ENCODE data around the gene RBFOX1. TPM values are rescaled to one million over a fixed set of nuclear protein-coding genes. Genes with fewer than 3 reads are reported as not detected.

The RBFOX1 gene
- total and polyA plus RNA-seq, 4 donors = 0.25 TPM; not detected in 3

GRCh38 chr16:7571366-7571765 lies 238.7 kb downstream of the RBFOX1 start:
- DNase-seq (no peak), ATAC-seq (ENCODE audit: low FRiP score) (no peak)
- Histone ChIP-seq H3K4me1 (ENCODE audit: control insufficient read depth in 1 of 2, insufficient read depth in 2 of 2, low read length in 2 of 2) (no peaks in the 10 kb centered on the region), H3K4me3 (ENCODE audit: low read length in 2 of 2) (no peak overlapping the region), H3K9me3 (ENCODE audit: control insufficient read depth, low read length) (peaks cover 2% of the 10 kb centered on the region), H3K36me3 (ENCODE audit: control insufficient read depth in 1 of 2, insufficient read depth in 2 of 2, low read length in 1 of 2) (no peaks in the 10 kb centered on the region), H3K27ac (ENCODE audit: low read depth in 1 of 2, low read length in 2 of 2) (no peak overlapping the region), H3K27me3 (ENCODE audit: control insufficient read depth in 1 of 2, insufficient read depth in 2 of 2, low read length in 1 of 2) (no peaks in the 10 kb centered on the region)
- WGBS, 2 donors = 78 to 80% methylated on average over 10 of the region's 10 CpGs
- intact Hi-C loops (cut with DNase I) = no loop called here

DNA sequence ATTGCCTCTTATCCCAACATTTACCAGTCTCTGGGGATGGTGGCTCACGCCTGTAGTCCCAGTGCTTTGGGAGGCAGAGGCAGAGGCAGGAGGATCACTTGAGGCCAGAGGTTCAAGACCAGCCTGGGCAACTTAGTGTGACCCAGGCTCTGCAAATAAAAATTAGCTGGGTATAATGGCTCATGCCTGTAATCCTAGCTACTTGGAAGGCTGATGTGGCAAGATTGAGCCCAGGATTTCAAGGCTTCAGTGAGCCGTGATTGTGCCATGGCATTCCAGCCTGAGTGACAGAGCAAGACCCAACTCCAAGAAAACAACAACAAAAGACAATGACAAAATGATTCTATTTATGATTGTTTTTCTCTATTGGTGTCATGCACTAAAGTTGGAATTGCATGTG lies 244.9 kb downstream of the RBFOX1 start:
- Histone ChIP-seq H3K4me3 (ENCODE audit: low read length in 2 of 2) (no peak overlapping the region), H3K4me1 (ENCODE audit: control insufficient read depth in 1 of 2, insufficient read depth in 2 of 2, low read length in 2 of 2) (no peaks in the 10 kb centered on the region), H3K27me3 (ENCODE audit: control insufficient read depth in 1 of 2, insufficient read depth in 2 of 2, low read length in 1 of 2) (no peaks in the 10 kb centered on the region), H3K36me3 (ENCODE audit: control insufficient read depth in 1 of 2, insufficient read depth in 2 of 2, low read length in 1 of 2) (no peaks in the 10 kb centered on the region), H3K9me3 (ENCODE audit: control insufficient read depth, low read length) (no peaks in the 10 kb centered on the region), H3K27ac (ENCODE audit: low read depth in 1 of 2, low read length in 2 of 2) (no peak overlapping the region)
- ATAC-seq (ENCODE audit: low FRiP score) (no peak), DNase-seq (no peak)
- intact Hi-C loops (cut with DNase I) = no loop called here
- 51 to 60% methylated on average over 2 of the region's 2 CpGs for WGBS, 2 donors

DNA sequence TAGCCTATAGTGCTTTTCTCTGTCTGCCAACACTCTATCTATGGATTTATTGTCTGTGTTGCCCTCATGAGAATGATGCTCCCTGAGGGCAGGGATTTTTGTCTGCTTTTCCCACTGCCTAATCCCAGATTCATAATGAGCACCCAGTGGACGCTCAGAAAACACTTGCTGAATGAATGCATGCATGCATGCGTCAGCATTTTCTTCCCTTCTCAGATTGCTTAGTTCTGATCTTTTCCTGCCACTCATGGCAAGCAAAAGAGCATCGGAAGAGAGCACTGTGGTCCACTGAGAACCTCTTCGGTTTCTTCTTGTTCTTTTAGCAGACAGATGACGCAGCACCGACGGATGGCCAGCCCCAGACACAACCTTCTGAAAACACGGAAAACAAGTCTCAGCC lies 246.8 kb downstream of the RBFOX1 start:
- DNase-seq (no peak), ATAC-seq (ENCODE audit: low FRiP score) (no peak)
- Histone ChIP-seq H3K27ac (ENCODE audit: low read depth in 1 of 2, low read length in 2 of 2) (no peak overlapping the region), H3K4me3 (ENCODE audit: low read length in 2 of 2) (no peak overlapping the region), H3K4me1 (ENCODE audit: control insufficient read depth in 1 of 2, insufficient read depth in 2 of 2, low read length in 2 of 2) (no peaks in the 10 kb centered on the region), H3K9me3 (ENCODE audit: control insufficient read depth, low read length) (no peaks in the 10 kb centered on the region), H3K27me3 (ENCODE audit: control insufficient read depth in 1 of 2, insufficient read depth in 2 of 2, low read length in 1 of 2) (no peaks in the 10 kb centered on the region), H3K36me3 (ENCODE audit: control insufficient read depth in 1 of 2, insufficient read depth in 2 of 2, low read length in 1 of 2) (no peaks in the 10 kb centered on the region)
- WGBS, 2 donors = 85 to 86% methylated on average over 8 of the region's 8 CpGs
- intact Hi-C loops (cut with DNase I) = no loop called here

- H3K4me1 ChIP-seq (ENCODE audit: control insufficient read depth in 1 of 2, insufficient read depth in 2 of 2, low read length in 2 of 2) = no peaks in the 10 kb centered on the region
- no peak for ATAC-seq (ENCODE audit: low FRiP score)
- no peaks in the 10 kb centered on the region for H3K36me3 ChIP-seq (ENCODE audit: control insufficient read depth in 1 of 2, insufficient read depth in 2 of 2, low read length in 1 of 2)
- no peak overlapping the region for H3K27ac ChIP-seq (ENCODE audit: low read depth in 1 of 2, low read length in 2 of 2)
- WGBS, 2 donors = 73 to 88% methylated on average over 6 of the region's 6 CpGs
- H3K27me3 ChIP-seq (ENCODE audit: control insufficient read depth in 1 of 2, insufficient read depth in 2 of 2, low read length in 1 of 2) = no peaks in the 10 kb centered on the region
- no peaks in the 10 kb centered on the region for H3K9me3 ChIP-seq (ENCODE audit: control insufficient read depth, low read length)
- H3K4me3 ChIP-seq (ENCODE audit: low read length in 2 of 2) = no peak overlapping the region
- no peak for DNase-seq
- intact Hi-C loops (cut with DNase I) = no loop called here
Measured at GRCh38 chr16:7581175-7581574, 248.5 kb downstream of the RBFOX1 start.

DNA sequence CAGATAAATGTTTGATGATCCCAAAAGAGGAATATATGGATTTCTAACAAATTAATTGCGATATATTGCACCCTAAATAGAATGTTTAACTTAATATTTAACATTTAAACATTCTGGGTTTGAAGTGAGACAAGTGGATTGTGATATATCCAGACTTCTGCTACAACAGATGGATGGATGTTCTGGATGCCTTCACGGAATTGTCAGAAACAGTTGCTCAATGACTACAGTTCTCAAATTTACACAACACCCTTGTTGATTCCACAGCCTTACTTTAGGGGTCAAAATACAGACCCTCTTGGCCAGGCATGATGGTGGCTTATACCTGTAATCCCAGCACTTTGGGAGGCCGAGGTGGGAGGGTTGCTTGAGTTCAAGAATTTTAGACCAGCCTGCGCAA lies 250.8 kb downstream of the RBFOX1 start:
- H3K27me3 ChIP-seq (ENCODE audit: control insufficient read depth in 1 of 2, insufficient read depth in 2 of 2, low read length in 1 of 2) = no peaks in the 10 kb centered on the region
- no peak overlapping the region for H3K4me3 ChIP-seq (ENCODE audit: low read length in 2 of 2)

DNA sequence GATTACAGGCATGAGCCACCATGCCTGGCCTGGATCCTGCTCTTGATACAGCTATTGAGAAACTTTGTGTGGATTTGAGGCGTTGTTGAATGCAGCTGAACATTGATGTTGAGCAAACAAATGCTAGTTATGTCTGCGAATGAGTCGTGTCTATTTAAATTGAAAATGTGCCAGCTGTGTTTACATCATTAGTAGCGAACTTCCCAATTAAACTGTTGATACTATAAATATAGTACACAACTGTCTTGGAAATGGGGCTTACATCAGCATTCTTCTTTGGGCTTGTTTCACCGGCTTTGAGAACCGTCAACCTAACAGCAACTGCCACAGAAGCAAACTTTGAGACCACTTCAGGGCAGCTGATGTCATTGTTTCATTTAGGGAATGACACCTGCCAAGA lies 251.9 kb downstream of the RBFOX1 start:
- Histone ChIP-seq H3K4me3 (ENCODE audit: low read length in 2 of 2) (no peak overlapping the region), H3K4me1 (ENCODE audit: control insufficient read depth in 1 of 2, insufficient read depth in 2 of 2, low read length in 2 of 2) (no peaks in the 10 kb centered on the region), H3K36me3 (ENCODE audit: control insufficient read depth in 1 of 2, insufficient read depth in 2 of 2, low read length in 1 of 2) (no peaks in the 10 kb centered on the region), H3K27ac (ENCODE audit: low read depth in 1 of 2, low read length in 2 of 2) (no peak overlapping the region), H3K9me3 (ENCODE audit: control insufficient read depth, low read length) (no peaks in the 10 kb centered on the region), H3K27me3 (ENCODE audit: control insufficient read depth in 1 of 2, insufficient read depth in 2 of 2, low read length in 1 of 2) (no peaks in the 10 kb centered on the region)
- ATAC-seq (ENCODE audit: low FRiP score) (no peak), DNase-seq (no peak)
- intact Hi-C loops (cut with DNase I) = no loop called here
- 83 to 88% methylated on average over 6 of the region's 6 CpGs for WGBS, 2 donors

More for the DNA sequence above, 250.8 kb downstream of the RBFOX1 start:
- Histone ChIP-seq H3K9me3 (ENCODE audit: control insufficient read depth, low read length) (no peaks in the 10 kb centered on the region), H3K27ac (ENCODE audit: low read depth in 1 of 2, low read length in 2 of 2) (no peak overlapping the region), H3K4me1 (ENCODE audit: control insufficient read depth in 1 of 2, insufficient read depth in 2 of 2, low read length in 2 of 2) (no peaks in the 10 kb centered on the region), H3K36me3 (ENCODE audit: control insufficient read depth in 1 of 2, insufficient read depth in 2 of 2, low read length in 1 of 2) (no peaks in the 10 kb centered on the region)
- no peak for ATAC-seq (ENCODE audit: low FRiP score)
- WGBS, 2 donors = 75 to 76% methylated on average over 4 of the region's 4 CpGs
- intact Hi-C loops (cut with DNase I) = no loop called here
- DNase-seq = no peak

GRCh38 chr16:7585705-7586104 lies 253.1 kb downstream of the RBFOX1 start:
- no peak overlapping the region for H3K27ac ChIP-seq (ENCODE audit: low read depth in 1 of 2, low read length in 2 of 2)
- 35 to 45% methylated on average over 4 of the region's 4 CpGs for WGBS, 2 donors
- H3K9me3 ChIP-seq (ENCODE audit: control insufficient read depth, low read length) = no peaks in the 10 kb centered on the region
- H3K27me3 ChIP-seq (ENCODE audit: control insufficient read depth in 1 of 2, insufficient read depth in 2 of 2, low read length in 1 of 2) = no peaks in the 10 kb centered on the region
- no peak for ATAC-seq (ENCODE audit: low FRiP score)
- DNase-seq = no peak
- no peaks in the 10 kb centered on the region for H3K4me1 ChIP-seq (ENCODE audit: control insufficient read depth in 1 of 2, insufficient read depth in 2 of 2, low read length in 2 of 2)
- no peaks in the 10 kb centered on the region for H3K36me3 ChIP-seq (ENCODE audit: control insufficient read depth in 1 of 2, insufficient read depth in 2 of 2, low read length in 1 of 2)
- intact Hi-C loops (cut with DNase I) = no loop called here
- no peak overlapping the region for H3K4me3 ChIP-seq (ENCODE audit: low read length in 2 of 2)

- intact Hi-C loops (cut with DNase I) = no loop called here
- H3K27me3 ChIP-seq (ENCODE audit: control insufficient read depth in 1 of 2, insufficient read depth in 2 of 2, low read length in 1 of 2) = no peaks in the 10 kb centered on the region
- no peak overlapping the region for H3K27ac ChIP-seq (ENCODE audit: low read depth in 1 of 2, low read length in 2 of 2)
- H3K4me3 ChIP-seq (ENCODE audit: low read length in 2 of 2) = no peak overlapping the region
- H3K9me3 ChIP-seq (ENCODE audit: control insufficient read depth, low read length) = no peaks in the 10 kb centered on the region
- ATAC-seq (ENCODE audit: low FRiP score) = no peak
- no peaks in the 10 kb centered on the region for H3K36me3 ChIP-seq (ENCODE audit: control insufficient read depth in 1 of 2, insufficient read depth in 2 of 2, low read length in 1 of 2)
- no peaks in the 10 kb centered on the region for H3K4me1 ChIP-seq (ENCODE audit: control insufficient read depth in 1 of 2, insufficient read depth in 2 of 2, low read length in 2 of 2)
- WGBS, 2 donors = 85% methylated on average over 4 of the region's 4 CpGs
- no peak for DNase-seq
Measured at GRCh38 chr16:7590934-7591333, 258.3 kb downstream of the RBFOX1 start.

DNA sequence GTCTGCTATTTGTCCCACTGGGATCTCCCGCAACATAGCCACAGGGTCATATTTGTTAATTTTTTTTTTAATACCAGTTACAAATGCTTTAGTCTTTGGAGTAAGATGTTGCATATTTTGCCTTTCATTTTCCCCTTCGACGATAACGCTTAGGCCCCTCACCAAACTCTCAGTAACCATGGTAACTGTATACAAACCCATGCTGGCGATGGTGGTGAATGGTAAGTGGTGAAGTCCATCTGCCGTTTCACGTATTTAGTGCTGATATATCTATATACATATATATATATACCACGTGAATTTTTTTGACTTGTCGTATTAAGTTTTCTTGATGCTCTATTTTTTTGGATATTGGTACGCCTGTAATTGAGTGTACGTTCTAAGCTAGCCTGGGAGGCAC lies 263.7 kb downstream of the RBFOX1 start:
- H3K27me3 ChIP-seq (ENCODE audit: control insufficient read depth in 1 of 2, insufficient read depth in 2 of 2, low read length in 1 of 2) = no peaks in the 10 kb centered on the region
- ATAC-seq (ENCODE audit: low FRiP score) = no peak
- H3K36me3 ChIP-seq (ENCODE audit: control insufficient read depth in 1 of 2, insufficient read depth in 2 of 2, low read length in 1 of 2) = no peaks in the 10 kb centered on the region
- H3K4me1 ChIP-seq (ENCODE audit: control insufficient read depth in 1 of 2, insufficient read depth in 2 of 2, low read length in 2 of 2) = no peaks in the 10 kb centered on the region
- DNase-seq = no peak
- intact Hi-C loops (cut with DNase I) = no loop called here
- H3K4me3 ChIP-seq (ENCODE audit: low read length in 2 of 2) = no peak overlapping the region
- no peak overlapping the region for H3K27ac ChIP-seq (ENCODE audit: low read depth in 1 of 2, low read length in 2 of 2)
- H3K9me3 ChIP-seq (ENCODE audit: control insufficient read depth, low read length) = no peaks in the 10 kb centered on the region
- WGBS, 2 donors = 84 to 86% methylated on average over 11 of the region's 11 CpGs

All from aorta (tissue), 5 donors.